Activated T-cell treated with anti-CD3 and anti-CD28 coated beads for 48 hours (primary cell): ENCODE measurements around the gene SORCS3.

Source experiments
- DNase-seq: peaks from one replicate; pipeline ENCODE4 v3.0.0-alpha.2; 2020; ENCODE audit warnings: low read depth

Gene SORCS3

GRCh38 chr10:105017116-105017515 is 376.0 kb downstream of the SORCS3 start:
- peak; percentile 3 for DNase-seq

DNA sequence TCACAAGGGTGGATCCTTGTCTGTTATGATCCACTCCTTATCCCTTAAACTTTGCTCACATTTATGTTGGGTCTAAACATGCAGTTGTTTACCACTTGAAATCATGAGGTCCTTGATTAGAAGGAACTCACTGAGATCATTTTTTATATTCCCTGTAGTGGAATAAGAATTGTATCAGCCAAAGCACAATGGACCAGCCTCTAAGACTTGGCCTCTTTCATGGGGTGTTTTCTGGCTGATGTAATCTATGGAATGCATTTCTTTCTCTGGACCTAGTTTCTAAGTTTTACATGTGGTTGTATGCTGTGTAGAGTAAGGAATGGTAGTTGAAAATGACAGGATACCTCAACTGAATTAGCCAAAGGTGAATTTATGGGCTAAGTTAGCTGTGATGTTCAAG is 376.6 kb downstream of the SORCS3 start:
- DNase-seq, result no peak

GRCh38 chr10:105023211-105024111 is 382.4 kb downstream of the SORCS3 start:
- DNase-seq, result no peak

- DNase-seq, result no peak
Measured at GRCh38 chr10:105024184-105024583, 383.1 kb downstream of the SORCS3 start.

DNA sequence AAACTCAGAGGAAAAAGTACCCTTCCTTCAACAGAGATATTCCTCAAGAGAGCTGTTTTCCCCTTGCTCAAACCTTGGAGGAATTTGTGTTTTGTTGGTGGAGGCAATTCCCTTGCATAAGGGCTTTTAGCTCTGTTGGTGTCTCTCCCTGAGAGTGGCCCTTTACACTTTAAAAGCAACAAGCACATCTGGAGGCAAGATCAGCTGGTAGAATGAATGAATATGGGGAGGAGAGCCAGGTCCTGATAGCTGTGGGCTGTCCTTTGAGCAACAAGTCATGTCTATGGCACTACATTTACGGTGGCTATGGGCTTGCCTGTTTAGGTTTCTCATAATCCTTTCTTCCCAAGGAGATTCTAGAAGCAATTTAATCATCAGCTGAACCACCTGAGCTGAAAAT is 384.0 kb downstream of the SORCS3 start:
- DNase-seq, result no peak

DNA sequence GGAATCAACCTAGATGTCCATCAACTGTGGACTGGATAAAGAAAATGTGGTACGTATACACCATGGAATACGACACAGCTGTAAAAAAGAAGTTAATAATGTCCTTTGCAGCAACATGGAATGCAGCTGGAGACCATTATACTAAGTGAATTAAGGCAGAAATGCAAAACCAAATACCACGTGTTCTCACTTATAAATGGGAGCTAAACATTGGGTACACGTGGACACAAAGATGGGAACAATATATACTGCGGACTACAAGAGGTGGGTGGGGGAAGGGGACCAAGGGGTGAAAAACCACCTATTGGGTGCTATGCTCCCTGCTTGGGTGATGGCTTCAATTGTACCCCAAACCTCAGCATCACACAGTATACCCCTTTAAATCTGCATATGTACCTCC is 385.5 kb downstream of the SORCS3 start:
- no peak for DNase-seq

- no peak for DNase-seq
Measured at GRCh38 chr10:105029286-105029685, 388.2 kb downstream of the SORCS3 start.

- DNase-seq, result no peak
Measured at GRCh38 chr10:105037022-105037421, 395.9 kb downstream of the SORCS3 start.

- DNase-seq, result no peak
Measured at GRCh38 chr10:105041956-105042355, 400.9 kb downstream of the SORCS3 start.

DNA sequence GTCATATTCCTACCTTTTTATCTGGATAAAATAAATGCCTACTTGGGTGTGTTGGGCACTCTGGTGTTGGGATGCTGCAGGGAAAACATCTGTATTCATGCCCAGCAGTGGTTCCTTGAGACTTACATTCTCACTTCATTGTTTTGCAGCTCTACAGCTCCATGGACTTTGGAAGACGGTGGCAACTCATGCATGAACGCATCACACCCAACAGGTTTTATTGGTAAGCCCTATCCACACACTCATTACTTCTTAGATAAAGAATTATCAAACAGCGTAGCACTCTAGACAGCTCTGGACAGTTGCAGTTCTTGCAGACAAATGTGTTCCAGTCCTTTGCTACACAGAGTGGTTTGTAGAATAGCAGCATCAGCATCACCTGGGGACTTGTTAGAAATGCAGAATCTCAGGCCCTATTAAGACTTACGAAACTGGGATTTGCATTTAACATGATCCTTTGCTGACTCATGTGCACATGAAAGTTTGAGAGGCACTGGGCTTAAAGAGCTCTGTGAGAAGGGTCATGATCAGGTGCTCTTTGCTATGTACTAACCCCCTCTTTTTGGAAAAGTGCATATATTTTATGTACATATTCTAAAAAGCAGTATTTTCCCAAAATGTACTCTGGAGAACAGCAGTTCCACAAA is 401.9 kb downstream of the SORCS3 start:
- DNase-seq, result no peak

GRCh38 chr10:105044902-105045301 is 403.8 kb downstream of the SORCS3 start:
- no peak for DNase-seq

DNA sequence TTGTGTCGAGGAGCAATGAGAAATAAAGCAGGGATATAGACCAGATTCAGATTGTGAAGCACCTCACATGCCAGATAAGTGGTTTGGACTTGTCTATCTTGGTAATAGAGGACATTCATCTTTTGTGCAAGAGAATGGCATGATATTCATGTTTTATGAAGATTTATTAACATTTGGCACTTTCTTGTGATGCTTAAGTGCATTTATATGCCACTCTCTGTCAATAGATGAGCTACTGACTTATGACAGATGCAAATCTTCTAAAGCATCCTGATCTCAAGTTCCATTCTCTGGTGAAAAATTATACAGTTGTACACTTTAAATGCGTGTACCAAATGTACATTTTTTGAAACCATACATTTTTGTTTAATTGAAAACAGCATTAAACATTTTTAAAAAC is 415.3 kb downstream of the SORCS3 start:
- no peak for DNase-seq

GRCh38 chr10:105062951-105063350 is 421.9 kb downstream of the SORCS3 start:
- DNase-seq, result no peak

DNA sequence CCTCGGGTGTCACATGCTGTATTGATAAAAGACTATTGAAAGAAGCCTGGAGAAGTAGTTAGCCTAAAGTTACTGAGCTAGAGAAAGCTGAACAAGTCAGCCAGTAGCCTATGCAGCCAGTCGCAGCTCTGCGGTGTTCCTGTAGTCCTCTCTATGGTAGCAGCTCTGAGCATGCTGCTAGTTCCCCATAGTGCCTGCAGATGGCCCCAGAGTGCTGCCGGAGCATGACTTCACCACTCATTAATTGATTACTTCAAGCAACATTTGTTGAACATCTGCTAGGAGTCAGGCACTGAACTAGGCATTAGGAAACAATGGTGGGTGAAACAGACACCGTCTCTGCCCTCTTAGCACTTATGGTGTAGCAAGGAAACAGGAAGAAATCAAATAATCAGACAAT is 422.7 kb downstream of the SORCS3 start:
- peak; percentile 4 for DNase-seq

GRCh38 chr10:105068497-105068896 is 427.4 kb downstream of the SORCS3 start:
- no peak for DNase-seq

- no peak for DNase-seq
Measured at GRCh38 chr10:105070249-105070648, 429.2 kb downstream of the SORCS3 start.

DNA sequence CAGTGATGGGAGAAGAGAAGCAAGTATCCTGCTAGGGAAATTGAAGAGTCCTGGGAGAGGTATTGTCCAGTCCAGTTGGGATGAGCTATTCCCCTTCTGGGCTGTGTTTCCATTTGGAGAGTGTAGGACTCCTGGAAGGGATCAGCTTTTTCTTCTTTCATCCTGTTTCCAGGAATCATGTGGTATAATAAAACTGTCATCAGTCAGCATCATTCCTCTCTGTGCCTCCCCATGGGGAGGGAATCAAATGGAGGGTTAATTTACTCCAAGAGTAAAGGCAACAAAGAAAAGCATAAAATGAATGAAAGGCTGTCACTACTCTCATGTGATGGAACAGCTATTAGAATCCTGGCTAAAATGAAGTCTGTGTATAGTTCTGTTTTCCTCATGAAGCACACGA is 429.9 kb downstream of the SORCS3 start:
- DNase-seq, result no peak

GRCh38 chr10:105071980-105072379 is 430.9 kb downstream of the SORCS3 start:
- DNase-seq, result no peak

- DNase-seq, result no peak
Measured at GRCh38 chr10:105073999-105074398, 432.9 kb downstream of the SORCS3 start.

DNA sequence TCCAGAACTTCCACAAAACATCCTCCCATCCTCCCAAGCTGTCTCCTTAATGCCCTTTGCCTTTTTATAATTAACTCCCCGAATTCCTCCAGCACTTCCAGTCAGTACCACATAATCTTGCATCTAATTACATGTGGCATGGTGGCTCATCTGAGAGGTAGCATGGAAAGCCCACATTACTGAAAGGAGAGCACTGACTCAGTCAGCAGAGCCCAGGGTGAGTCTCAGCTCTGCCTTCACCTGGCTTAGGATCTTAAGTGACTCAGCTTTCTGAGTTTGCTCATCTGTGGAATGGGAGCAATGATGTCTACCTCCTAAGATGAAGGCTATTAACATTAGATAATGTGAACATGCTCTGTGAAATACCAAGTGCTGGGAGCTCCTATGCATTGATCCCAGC is 433.9 kb downstream of the SORCS3 start:
- DNase-seq, result no peak

DNA sequence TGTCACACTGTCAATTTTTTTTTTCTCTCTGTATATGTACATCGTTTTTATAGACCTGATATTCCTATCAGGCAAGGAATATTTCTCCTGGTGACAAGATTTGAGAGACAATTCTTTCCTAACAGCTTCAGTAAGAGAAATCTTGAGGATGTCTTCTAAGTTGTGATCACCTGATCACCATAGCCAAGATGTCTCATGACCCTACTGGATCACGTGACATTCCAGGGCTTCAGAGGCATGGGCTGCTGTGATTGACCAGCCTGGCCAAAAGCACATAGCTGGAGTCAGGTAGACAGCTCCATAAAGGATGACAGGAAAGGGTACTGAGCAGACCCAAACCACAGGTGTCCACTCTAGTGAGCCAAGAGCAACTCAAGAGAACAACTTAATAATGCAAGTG is 444.9 kb downstream of the SORCS3 start:
- no peak for DNase-seq

DNA sequence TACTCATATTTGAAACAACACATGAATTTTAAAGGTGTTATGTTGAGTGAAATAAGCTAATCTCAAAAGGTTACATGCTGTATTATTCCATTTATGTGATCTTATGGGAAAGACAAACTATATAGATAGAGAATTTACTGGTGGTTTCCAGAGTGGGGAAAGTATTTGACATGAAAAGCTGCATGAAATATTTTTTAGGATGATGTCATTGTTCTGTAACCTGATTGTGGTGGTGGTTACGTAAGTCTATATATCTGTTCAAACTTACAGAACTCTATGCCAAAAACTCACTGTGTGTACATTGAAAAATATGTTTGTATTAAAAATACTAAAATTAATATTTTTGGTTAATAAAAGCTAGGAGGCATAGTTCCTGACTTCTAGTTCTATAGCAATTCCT is 453.0 kb downstream of the SORCS3 start:
- DNase-seq, result no peak

DNA sequence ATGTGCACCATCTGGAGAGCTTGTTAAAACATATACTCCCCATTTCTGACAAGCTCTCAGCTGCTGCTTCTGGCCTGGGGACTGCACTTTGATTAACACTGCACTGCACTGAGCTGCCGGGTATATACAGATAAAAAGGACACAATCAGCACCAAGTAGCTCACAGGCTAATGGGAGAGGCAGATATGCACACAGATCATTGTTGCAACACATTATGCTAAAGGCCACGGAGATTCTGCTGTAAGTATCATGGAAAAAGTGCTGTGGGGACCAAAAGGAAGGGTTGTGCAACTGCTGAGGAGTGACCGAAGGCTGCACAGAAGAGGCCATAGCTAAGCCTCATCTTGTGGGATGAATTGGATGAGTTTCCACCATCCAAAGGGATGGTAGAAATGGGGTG is 455.2 kb downstream of the SORCS3 start:
- no peak for DNase-seq

- no peak for DNase-seq
Measured at GRCh38 chr10:105102977-105103376, 461.9 kb downstream of the SORCS3 start.
